Neural progenitor cell (in vitro differentiated cells): ENCODE results near the gene CSNK2A1. TPM values are rescaled to one million over a fixed set of nuclear protein-coding genes. Genes with fewer than 3 reads are reported as not detected.

ENCODE experiments used
- DNase-seq: peaks from one replicate; pipeline ENCODE4 v3.0.0-alpha.2; 2016; ENCODE audit warnings: low spot score
- H2AFZ ChIP-seq: fragments of 200-600 bp; sonication (generic); replicated peaks from 2 replicates; pipeline ENCODE4 v1.6.1; 2016; ENCODE audit warnings: antibody characterized with exemption
- H3F3A ChIP-seq: fragments of 200-600 bp; sonication (generic); 2 replicates; pipeline ENCODE4 v1.6.1; 2016; ENCODE audit warnings: antibody characterized with exemption, low read depth
- H3K27ac ChIP-seq: fragments of 200-600 bp; sonication (generic); 2 replicates; pipeline ENCODE4 v1.5.1; 2016; ENCODE audit warnings: mild to moderate bottlenecking
- H3K27me3 ChIP-seq: fragments of 200-600 bp; sonication (generic); 2 replicates; pipeline ENCODE4 v1.6.1; 2016; ENCODE audit warnings: mild to moderate bottlenecking, moderate library complexity
- H3K36me3 ChIP-seq: fragments of 200-600 bp; sonication (generic); 2 replicates; pipeline ENCODE4 v1.5.1; 2016
- H3K4me1 ChIP-seq: fragments of 200-600 bp; sonication (generic); 2 replicates; pipeline ENCODE4 v1.6.1; 2016; ENCODE audit warnings: mixed run types
- H3K4me2 ChIP-seq: fragments of 200-600 bp; sonication (generic); 2 replicates; pipeline ENCODE4 v1.6.1; 2016
- H3K4me3 ChIP-seq: fragments of 200-600 bp; sonication (generic); 2 replicates; pipeline ENCODE4 v1.5.1; 2016
- H3K79me2 ChIP-seq: fragments of 200-600 bp; sonication (generic); 2 replicates; pipeline ENCODE4 v1.6.1; 2016; ENCODE audit warnings: low read depth
- H3K9ac ChIP-seq: fragments of 200-600 bp; sonication (generic); 2 replicates; pipeline ENCODE4 v1.6.1; 2016
- H3K9me3 ChIP-seq: fragments of 200-600 bp; sonication (generic); 2 replicates; pipeline ENCODE4 v1.5.1; 2016; ENCODE audit warnings: low read depth
- H4K20me1 ChIP-seq: fragments of 200-600 bp; sonication (generic); 2 replicates; pipeline ENCODE4 v1.6.1; 2016; ENCODE audit warnings: low read depth
- H3K27ac Mint-ChIP-seq: 3 replicates; pipeline ENCODE4 v1.8.0; 2021; ENCODE audit warnings: mixed read lengths
- H3K27me3 Mint-ChIP-seq: 2 replicates; pipeline ENCODE4 v1.8.0; 2022; ENCODE audit warnings: low read depth, mild to moderate bottlenecking, inconsistent platforms, moderate library complexity, mixed read lengths; ENCODE audit not compliant: insufficient read depth
- H3K36me3 Mint-ChIP-seq: 3 replicates; pipeline ENCODE4 v1.8.0; 2021; ENCODE audit warnings: mixed read lengths
- H3K4me1 Mint-ChIP-seq: 3 replicates; pipeline ENCODE4 v1.8.0; 2021; ENCODE audit warnings: mixed read lengths
- H3K4me3 Mint-ChIP-seq: 3 replicates; pipeline ENCODE4 v1.8.0; 2021; ENCODE audit warnings: mild to moderate bottlenecking, moderate library complexity, mixed read lengths
- H3K9me3 Mint-ChIP-seq: 3 replicates; pipeline ENCODE4 v1.8.0; 2020; ENCODE audit warnings: mixed read lengths
- EZH2 ChIP-seq: fragments of 200-600 bp; sonication (generic); IDR thresholded peaks from 2 replicates; pipeline ENCODE4 v1.6.1; 2017; ENCODE audit warnings: antibody characterized with exemption, mild to moderate bottlenecking, moderate library complexity
- EZH2phosphoT487 ChIP-seq: fragments of 200-600 bp; sonication (generic); IDR thresholded peaks from 2 replicates; pipeline ENCODE4 v1.6.1; 2017; ENCODE audit warnings: antibody characterized with exemption
- total RNA-seq: library from RNA; depleted of rRNA; stranded (reverse); fragments of >200 nt; gene quantifications from 2 replicates; pipeline ENCODE4 v1.2.3, GENCODE V29; 2015; ENCODE audit warnings: low replicate concordance
- TF ChIP-seq, protein P1 (sequence below): fragments of 200-600 bp; sonication (generic); IDR thresholded peaks from 2 replicates; pipeline ENCODE4 v1.5.1; 2017; ENCODE audit warnings: antibody characterized with exemption, mild to moderate bottlenecking

Gene CSNK2A1
- total RNA-seq, 1 donor from 2014 or later, result 599 TPM

DNA sequence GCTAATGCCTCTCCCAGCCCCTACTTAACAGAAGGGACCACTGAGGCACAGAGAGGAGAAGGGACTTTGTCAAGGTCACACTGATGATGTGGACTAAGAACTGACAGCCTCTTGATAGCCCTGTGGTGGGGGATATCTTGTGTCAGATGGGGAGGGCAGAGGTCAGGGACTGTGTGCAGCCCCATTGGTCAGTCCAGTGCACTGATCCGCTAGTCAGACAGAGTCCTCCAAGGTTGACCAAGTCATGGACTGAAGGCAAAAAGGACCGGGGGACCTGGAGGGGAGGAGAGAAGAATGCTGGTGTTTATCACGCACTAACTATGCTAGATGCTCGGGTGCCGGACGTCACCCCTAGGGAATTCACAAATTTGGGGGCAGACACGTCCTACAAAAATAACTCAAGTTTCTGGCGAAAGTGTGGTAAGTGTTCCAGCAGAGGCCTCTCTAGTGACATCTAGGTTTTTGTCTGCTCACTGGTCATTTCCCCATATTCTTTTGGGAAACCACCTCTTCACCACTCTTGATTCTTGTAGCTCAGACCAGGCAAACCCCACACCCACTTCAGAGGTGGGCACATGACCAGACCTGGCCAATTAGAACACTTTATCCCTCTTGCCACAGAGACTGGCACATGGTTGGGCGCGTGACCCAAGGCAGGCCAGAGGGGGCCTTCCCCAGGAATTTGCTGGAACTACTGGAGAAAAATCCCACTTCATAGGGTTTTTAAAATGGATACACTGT, 45.5 kb upstream of the CSNK2A1 start:
- no peak overlapping the region for H3K4me3 Mint-ChIP-seq
- no peaks in the 10 kb centered on the region for H3K36me3 ChIP-seq
- no peaks in the 10 kb centered on the region for H3K9me3 Mint-ChIP-seq
- no peaks in the 10 kb centered on the region for H3K36me3 Mint-ChIP-seq
- TF ChIP-seq, protein P1, sequence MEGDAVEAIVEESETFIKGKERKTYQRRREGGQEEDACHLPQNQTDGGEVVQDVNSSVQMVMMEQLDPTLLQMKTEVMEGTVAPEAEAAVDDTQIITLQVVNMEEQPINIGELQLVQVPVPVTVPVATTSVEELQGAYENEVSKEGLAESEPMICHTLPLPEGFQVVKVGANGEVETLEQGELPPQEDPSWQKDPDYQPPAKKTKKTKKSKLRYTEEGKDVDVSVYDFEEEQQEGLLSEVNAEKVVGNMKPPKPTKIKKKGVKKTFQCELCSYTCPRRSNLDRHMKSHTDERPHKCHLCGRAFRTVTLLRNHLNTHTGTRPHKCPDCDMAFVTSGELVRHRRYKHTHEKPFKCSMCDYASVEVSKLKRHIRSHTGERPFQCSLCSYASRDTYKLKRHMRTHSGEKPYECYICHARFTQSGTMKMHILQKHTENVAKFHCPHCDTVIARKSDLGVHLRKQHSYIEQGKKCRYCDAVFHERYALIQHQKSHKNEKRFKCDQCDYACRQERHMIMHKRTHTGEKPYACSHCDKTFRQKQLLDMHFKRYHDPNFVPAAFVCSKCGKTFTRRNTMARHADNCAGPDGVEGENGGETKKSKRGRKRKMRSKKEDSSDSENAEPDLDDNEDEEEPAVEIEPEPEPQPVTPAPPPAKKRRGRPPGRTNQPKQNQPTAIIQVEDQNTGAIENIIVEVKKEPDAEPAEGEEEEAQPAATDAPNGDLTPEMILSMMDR, result no peak
- TF ChIP-seq EZH2, result no peak
- TF ChIP-seq EZH2phosphoT487, result no peak
- no peak overlapping the region for H3K4me2 ChIP-seq
- no peak overlapping the region for H3K27ac Mint-ChIP-seq
- H4K20me1 ChIP-seq, result no peaks in the 10 kb centered on the region
- H3K9me3 ChIP-seq, result no peaks in the 10 kb centered on the region
- no peak overlapping the region for H3K9ac ChIP-seq
- no peaks in the 10 kb centered on the region for H3K4me1 Mint-ChIP-seq
- no peaks in the 10 kb centered on the region for H3K4me1 ChIP-seq
- H3K27ac ChIP-seq, result no peak overlapping the region
- DNase-seq, result no peak
- H3K27me3 Mint-ChIP-seq, result peaks cover 14% of the 10 kb centered on the region
- no peaks in the 10 kb centered on the region for H3F3A ChIP-seq
- H3K4me3 ChIP-seq, result no peak overlapping the region
- peak overlapping the region; percentile 93 for H2AFZ ChIP-seq
- H3K79me2 ChIP-seq, result no peaks in the 10 kb centered on the region
- H3K27me3 ChIP-seq, result no peaks in the 10 kb centered on the region

DNA sequence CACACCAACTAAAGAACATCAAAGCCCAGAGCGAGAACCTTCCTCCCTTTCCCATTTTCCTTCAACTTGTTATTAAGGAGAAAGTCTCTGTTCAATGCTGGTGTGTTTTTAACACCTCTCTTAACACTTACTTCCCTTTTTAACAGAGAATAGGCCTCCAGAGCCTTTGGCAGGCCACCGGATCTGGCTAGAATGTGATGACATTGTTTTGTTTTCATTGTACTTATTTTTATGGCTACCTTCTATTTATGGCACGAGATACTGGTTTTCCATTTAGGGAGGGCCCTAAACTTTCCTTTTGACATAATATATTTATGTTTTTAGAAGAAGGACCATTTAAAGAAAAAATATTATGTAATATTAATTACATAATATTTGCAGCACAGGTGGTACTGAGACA, 44.9 kb upstream of the CSNK2A1 start:
- Histone ChIP-seq H4K20me1 (no peaks in the 10 kb centered on the region), H3K4me2 (no peak overlapping the region), H3K36me3 (no peaks in the 10 kb centered on the region), H2AFZ (no peak overlapping the region), H3F3A (no peaks in the 10 kb centered on the region), H3K9me3 (no peaks in the 10 kb centered on the region), H3K9ac (no peak overlapping the region), H3K27me3 (no peaks in the 10 kb centered on the region), H3K79me2 (no peaks in the 10 kb centered on the region), H3K27ac (no peak overlapping the region), H3K4me3 (no peak overlapping the region), H3K4me1 (no peaks in the 10 kb centered on the region)
- no peak overlapping the region for H3K27ac Mint-ChIP-seq
- H3K36me3 Mint-ChIP-seq, result no peaks in the 10 kb centered on the region
- no peak overlapping the region for H3K4me3 Mint-ChIP-seq
- DNase-seq, result no peak
- no peaks in the 10 kb centered on the region for H3K4me1 Mint-ChIP-seq
- peaks cover 15% of the 10 kb centered on the region for H3K27me3 Mint-ChIP-seq
- TF ChIP-seq, protein P1, result no peak
- H3K9me3 Mint-ChIP-seq, result no peaks in the 10 kb centered on the region

DNA sequence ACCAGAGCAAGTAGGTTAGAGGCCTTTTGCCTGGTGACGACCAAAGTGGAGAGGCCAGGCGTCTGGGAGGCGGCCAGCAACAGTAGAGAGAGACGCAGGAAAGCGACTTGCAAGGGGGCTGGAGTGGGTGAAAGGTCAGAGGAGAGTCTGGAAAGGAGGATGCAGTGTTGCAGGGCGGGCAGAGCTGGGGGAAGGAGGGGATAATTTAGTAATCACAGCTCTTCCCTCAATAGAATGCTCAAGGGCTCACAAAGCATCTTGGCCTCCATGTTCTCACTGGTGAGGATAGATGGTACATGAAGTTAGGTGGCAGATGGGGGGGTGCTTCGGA, 41.3 kb upstream of the CSNK2A1 start:
- Mint-ChIP-seq H3K27ac (no peak overlapping the region), H3K4me1 (no peaks in the 10 kb centered on the region), H3K4me3 (no peak overlapping the region), H3K27me3 (peaks cover 14% of the 10 kb centered on the region), H3K36me3 (no peaks in the 10 kb centered on the region), H3K9me3 (no peaks in the 10 kb centered on the region)
- Histone ChIP-seq H2AFZ (peak overlapping the region; percentile 45), H3K27me3 (peaks cover 5% of the 10 kb centered on the region), H3K36me3 (no peaks in the 10 kb centered on the region), H4K20me1 (no peaks in the 10 kb centered on the region), H3K4me3 (no peak overlapping the region), H3K9me3 (no peaks in the 10 kb centered on the region), H3K9ac (no peak overlapping the region), H3K4me2 (no peak overlapping the region), H3K27ac (no peak overlapping the region), H3K79me2 (no peaks in the 10 kb centered on the region), H3K4me1 (no peaks in the 10 kb centered on the region), H3F3A (no peaks in the 10 kb centered on the region)
- TF ChIP-seq EZH2phosphoT487 (no peak), EZH2 (no peak)
- TF ChIP-seq, protein P1, result no peak
- no peak for DNase-seq
